SK-N-SH (cell line): Measurements from ENCODE around the gene TMPRSS13.

Experiments
- CHD2 ChIP-seq: fragments of 150-350 bp; IDR thresholded peaks from 2 replicates; pipeline ENCODE4 v1.6.1; 2018; ENCODE audit warnings: low read length; ENCODE audit not compliant: partially characterized antibody
- EP300 ChIP-seq, 2 experiments: IDR thresholded peaks; 2 replicates each; pipeline versions ENCODE4 v1.4.0 to v1.6.1; 2012; ENCODE audit warnings: borderline replicate concordance in 1 of 2, low read depth in 1 of 2, low read length in 1 of 2
- GABPA ChIP-seq: IDR thresholded peaks from 2 replicates; pipeline ENCODE4 v1.4.0; 2012; ENCODE audit warnings: low read depth, mild to moderate bottlenecking
- SIN3A ChIP-seq: IDR thresholded peaks from 2 replicates; pipeline ENCODE4 v1.6.1; 2012; ENCODE audit warnings: low read depth, mild to moderate bottlenecking, low read length, moderate library complexity, borderline replicate concordance
- YY1 ChIP-seq: IDR thresholded peaks from 2 replicates; pipeline ENCODE4 v1.4.0; 2012; ENCODE audit warnings: low read depth, mild to moderate bottlenecking
- TF ChIP-seq, protein P1 (sequence below): fragments of 200-600 bp; sonication (generic); IDR thresholded peaks from 2 replicates; pipeline ENCODE4 v1.6.1; 2017; ENCODE audit warnings: antibody characterized with exemption, mild to moderate bottlenecking, moderate library complexity

DNA sequence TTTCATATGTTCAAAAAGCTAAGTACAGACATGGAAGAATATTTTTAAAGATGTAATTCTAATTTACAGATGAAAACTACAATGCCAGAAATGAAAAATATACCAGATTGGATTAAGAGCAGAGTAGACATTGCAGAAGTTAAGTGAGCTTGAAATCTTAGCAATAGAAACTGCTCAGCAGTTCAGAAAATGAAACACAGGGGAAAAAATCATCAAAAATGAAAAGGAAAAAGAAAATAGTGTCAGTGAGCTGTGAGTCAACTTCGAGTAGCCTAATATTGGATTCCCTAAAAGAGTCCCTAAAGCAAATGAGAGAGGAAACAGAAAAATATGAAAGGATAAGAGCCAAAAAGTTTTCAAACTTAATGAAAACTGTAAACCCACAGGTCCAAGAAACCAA, 31.2 kb upstream of the TMPRSS13 start:
- TF ChIP-seq, protein P1, sequence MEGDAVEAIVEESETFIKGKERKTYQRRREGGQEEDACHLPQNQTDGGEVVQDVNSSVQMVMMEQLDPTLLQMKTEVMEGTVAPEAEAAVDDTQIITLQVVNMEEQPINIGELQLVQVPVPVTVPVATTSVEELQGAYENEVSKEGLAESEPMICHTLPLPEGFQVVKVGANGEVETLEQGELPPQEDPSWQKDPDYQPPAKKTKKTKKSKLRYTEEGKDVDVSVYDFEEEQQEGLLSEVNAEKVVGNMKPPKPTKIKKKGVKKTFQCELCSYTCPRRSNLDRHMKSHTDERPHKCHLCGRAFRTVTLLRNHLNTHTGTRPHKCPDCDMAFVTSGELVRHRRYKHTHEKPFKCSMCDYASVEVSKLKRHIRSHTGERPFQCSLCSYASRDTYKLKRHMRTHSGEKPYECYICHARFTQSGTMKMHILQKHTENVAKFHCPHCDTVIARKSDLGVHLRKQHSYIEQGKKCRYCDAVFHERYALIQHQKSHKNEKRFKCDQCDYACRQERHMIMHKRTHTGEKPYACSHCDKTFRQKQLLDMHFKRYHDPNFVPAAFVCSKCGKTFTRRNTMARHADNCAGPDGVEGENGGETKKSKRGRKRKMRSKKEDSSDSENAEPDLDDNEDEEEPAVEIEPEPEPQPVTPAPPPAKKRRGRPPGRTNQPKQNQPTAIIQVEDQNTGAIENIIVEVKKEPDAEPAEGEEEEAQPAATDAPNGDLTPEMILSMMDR = no peak
- TF ChIP-seq GABPA = no peak
- no peak for TF ChIP-seq SIN3A
- no peak for TF ChIP-seq EP300 (IDR thresholded peaks at IDR 0.05; ENCODE audit: borderline replicate concordance in 1 of 2, low read depth in 1 of 2, low read length in 1 of 2)
- TF ChIP-seq CHD2 = no peak
- no peak for TF ChIP-seq YY1
